ENCODE results near the gene GPRC6A.

GPRC6A gene

GRCh38 chr6:116783852-116784251, 45.0 kb downstream of the GPRC6A start:
- DNase-seq = no peak

- DNase-seq = peak in 1 of 2 donors; percentile 13
Measured at GRCh38 chr6:116779573-116780164, 49.2 kb downstream of the GPRC6A start.

- DNase-seq = no peak
Measured at GRCh38 chr6:116773886-116774285, 55.0 kb downstream of the GPRC6A start.

GRCh38 chr6:116772450-116772849, 56.4 kb downstream of the GPRC6A start:
- DNase-seq = no peak

GRCh38 chr6:116767715-116768114, 61.2 kb downstream of the GPRC6A start:
- DNase-seq = no peak

- DNase-seq = no peak
Measured at GRCh38 chr6:116766506-116767176, 62.2 kb downstream of the GPRC6A start.

- DNase-seq = no peak
Measured at GRCh38 chr6:116764961-116765841, 63.7 kb downstream of the GPRC6A start, which contains the start of gene FAM162B. FAM162B (minus strand) TSS chr6:116765719; CDS start chr6:116765576, 143 bp downstream.

GRCh38 chr6:116764629-116764960, 64.3 kb downstream of the GPRC6A start:
- DNase-seq = no peak

- no peak for DNase-seq
Measured at GRCh38 chr6:116763906-116764628, 64.8 kb downstream of the GPRC6A start.

GRCh38 chr6:116763048-116763447, 65.8 kb downstream of the GPRC6A start:
- no peak for DNase-seq

- no peak for DNase-seq
Measured at GRCh38 chr6:116762235-116762634, 66.6 kb downstream of the GPRC6A start.

GRCh38 chr6:116761779-116762178, 67.1 kb downstream of the GPRC6A start:
- DNase-seq = no peak

- DNase-seq = no peak
Measured at GRCh38 chr6:116745176-116745575, 83.7 kb downstream of the GPRC6A start.

Data from CD4-positive, alpha-beta T cell treated with Interferon alpha-2 for 1 hour (primary cell).